Calu3 (cell line): ENCODE measurements around the gene CCR5AS.

Experiments
- BruUV-seq: library from RNA; stranded (reverse); fragments of 400-500 nt; replicated peaks from 2 replicates; lab custom pipeline; 2021; lab: Mats Ljungman, UMichigan
- CTCF ChIA-PET: fragments of 300-600 bp; sonication (Branson Sonifier 250); formaldehyde crosslinking; loops from one replicate; lab custom pipeline; 2022; ENCODE audit warnings: antibody characterized with exemption; lab: Charles Lee
- DNase-seq: peaks from one replicate; pipeline ENCODE4 v3.0.0; 2022
- H3K27ac Mint-ChIP-seq: one replicate; pipeline ENCODE4 v1.8.0; 2022; ENCODE audit warnings: mixed read lengths; ENCODE audit not compliant: unreplicated experiment
- H3K27me3 Mint-ChIP-seq: one replicate; pipeline ENCODE4 v1.8.0; 2022; ENCODE audit warnings: mixed read lengths; ENCODE audit not compliant: unreplicated experiment
- H3K36me3 Mint-ChIP-seq: one replicate; pipeline ENCODE4 v1.8.0; 2022; ENCODE audit warnings: mild to moderate bottlenecking, moderate library complexity, mixed read lengths; ENCODE audit not compliant: insufficient read depth, unreplicated experiment
- H3K4me1 Mint-ChIP-seq: one replicate; pipeline ENCODE4 v1.8.0; 2022; ENCODE audit warnings: mild to moderate bottlenecking, low read depth, mixed read lengths; ENCODE audit not compliant: unreplicated experiment
- H3K4me3 Mint-ChIP-seq: one replicate; pipeline ENCODE4 v1.8.0; 2022; ENCODE audit warnings: mild to moderate bottlenecking, low read depth, moderate library complexity, mixed read lengths; ENCODE audit not compliant: unreplicated experiment
- H3K9me3 Mint-ChIP-seq: one replicate; pipeline ENCODE4 v1.8.0; 2022; ENCODE audit warnings: low read depth, mixed read lengths; ENCODE audit not compliant: unreplicated experiment
- CTCF ChIP-seq: fragments of 200-600 bp; IDR thresholded peaks from one replicate; pipeline ENCODE4 v1.8.0; 2022; ENCODE audit warnings: antibody characterized with exemption; ENCODE audit not compliant: unreplicated experiment
- intact Hi-C: fragments of 100-400 bp; cut with micrococcal nuclease; formaldehyde crosslinking; loops from one replicate; pipeline ENCODE4 v1.10.0; 2022; ENCODE audit not compliant: unreplicated experiment

CCR5AS gene

GRCh38 chr3:46454209-46454595 lies 47.3 kb upstream of the CCR5AS start:
- CTCF ChIA-PET, result interaction anchor here (0.6 kb wide), 1 partner anchor 1107 kb away, joined by 3 read pairs; no protein-coding TSS in a partner anchor
- Mint-ChIP-seq H3K9me3 (no peaks in the 10 kb centered on the region), H3K4me3 (no peak overlapping the region), H3K27ac (no peak overlapping the region), H3K4me1 (no peaks in the 10 kb centered on the region), H3K36me3 (no peaks in the 10 kb centered on the region), H3K27me3 (peaks cover 69% of the 10 kb centered on the region)
- BruUV-seq, result no TSS peak
- no peak for DNase-seq
- intact Hi-C loops, result no loop called here
- no peak for TF ChIP-seq CTCF

GRCh38 chr3:46453526-46454208 lies 46.8 kb upstream of the CCR5AS start:
- no peak overlapping the region for H3K4me3 Mint-ChIP-seq
- no peaks in the 10 kb centered on the region for H3K36me3 Mint-ChIP-seq
- no peak for TF ChIP-seq CTCF
- CTCF ChIA-PET, result no interaction called here
- DNase-seq, result no peak
- peaks cover 70% of the 10 kb centered on the region for H3K27me3 Mint-ChIP-seq
- BruUV-seq, result no TSS peak
- intact Hi-C loops, result no loop called here
- no peak overlapping the region for H3K27ac Mint-ChIP-seq
- no peaks in the 10 kb centered on the region for H3K4me1 Mint-ChIP-seq
- H3K9me3 Mint-ChIP-seq, result no peaks in the 10 kb centered on the region

GRCh38 chr3:46449755-46450552 lies 43.1 kb upstream of the CCR5AS start:
- no peak overlapping the region for H3K27ac Mint-ChIP-seq
- intact Hi-C loops, result loop anchor here (1.0 kb wide), 1 partner anchor 24 kb away; no protein-coding TSS in a partner anchor
- DNase-seq, result peak; percentile 35
- peaks cover 77% of the 10 kb centered on the region for H3K27me3 Mint-ChIP-seq
- no peak overlapping the region for H3K4me3 Mint-ChIP-seq
- BruUV-seq, result no TSS peak
- no peaks in the 10 kb centered on the region for H3K4me1 Mint-ChIP-seq
- H3K36me3 Mint-ChIP-seq, result no peaks in the 10 kb centered on the region
- CTCF ChIA-PET, result interaction anchor here (0.7 to 1.3 kb wide), 4 partner anchors 12 to 180 kb away, joined by 3 to 5 read pairs (median 4); no protein-coding TSS in a partner anchor
- no peaks in the 10 kb centered on the region for H3K9me3 Mint-ChIP-seq
- no peak for TF ChIP-seq CTCF

- Mint-ChIP-seq H3K4me3 (no peak overlapping the region), H3K27me3 (peaks cover 64% of the 10 kb centered on the region), H3K36me3 (no peaks in the 10 kb centered on the region), H3K27ac (no peak overlapping the region), H3K4me1 (no peaks in the 10 kb centered on the region), H3K9me3 (no peaks in the 10 kb centered on the region)
- no peak for TF ChIP-seq CTCF
- DNase-seq, result no peak
- intact Hi-C loops, result no loop called here
- BruUV-seq, result no TSS peak
- CTCF ChIA-PET, result no interaction called here
These were observed 41.9 kb upstream of the CCR5AS start for GRCh38 chr3:46448721-46449120.
